Stimulated activated CD8-positive, alpha-beta memory T cell treated with anti-CD3 and anti-CD28 coated beads, Interleukin-4, amount 100 ng/mL, for 24 hours (primary cell): ENCODE measurements around the gene DYRK3.
"Not testable (repeated sequence)": the region's sequence is repeated elsewhere in the genome, so short reads cannot be mapped to it uniquely, and the experiment has no call there.

Experiments
- DNase-seq: peaks from one replicate; pipeline ENCODE4 v3.0.0-alpha.2; 2020; ENCODE audit warnings: low read depth

Gene DYRK3

DNA sequence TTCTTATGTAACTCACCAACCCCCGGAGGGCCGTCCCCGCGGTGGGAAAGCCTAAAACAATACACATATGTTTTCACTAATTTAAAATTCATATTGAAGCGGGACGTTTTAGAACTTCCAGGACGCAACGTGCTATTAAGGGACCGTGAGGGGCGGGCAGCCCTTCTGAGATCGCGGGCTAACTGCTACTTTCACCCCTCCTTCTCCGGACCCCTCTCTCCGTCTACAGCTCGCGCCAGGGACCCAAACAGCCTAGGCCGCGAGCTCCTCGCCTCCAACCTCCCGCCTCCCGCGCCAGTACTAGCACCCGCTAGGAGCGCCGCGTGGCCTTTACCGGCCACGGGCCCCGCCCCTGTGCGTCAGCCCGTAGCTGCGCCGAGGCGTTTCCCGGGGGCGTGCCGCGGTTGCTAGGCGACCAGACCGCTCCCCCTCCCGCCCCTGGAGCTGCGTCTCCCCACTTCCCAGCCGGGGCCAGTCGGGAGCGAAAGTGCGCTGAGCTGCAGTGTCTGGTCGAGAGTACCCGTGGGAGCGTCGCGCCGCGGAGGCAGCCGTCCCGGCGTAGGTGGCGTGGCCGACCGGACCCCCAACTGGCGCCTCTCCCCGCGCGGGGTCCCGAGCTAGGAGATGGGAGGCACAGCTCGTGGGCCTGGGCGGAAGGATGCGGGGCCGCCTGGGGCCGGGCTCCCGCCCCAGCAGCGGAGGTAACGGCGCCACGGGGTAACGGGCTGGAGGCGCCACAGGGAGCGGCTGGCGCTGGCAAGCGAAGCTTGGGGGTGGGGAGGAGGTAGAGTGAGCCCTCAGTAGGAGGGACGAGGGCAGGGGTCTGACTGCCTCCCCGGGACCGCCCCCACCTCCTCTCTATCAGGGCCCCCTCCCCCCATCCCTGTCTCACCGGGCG is at the start of gene DYRK3:
Gene DYRK3, plus strand, starts transcription at position 457 of the 898 bp plus-strand sequence. Its CDS starts 168 bp downstream, at position 625.
- peak; percentile 89 for DNase-seq

GRCh38 chr1:206586501-206587445 is 48.6 kb upstream of the DYRK3 start:
- no peak for DNase-seq

DNA sequence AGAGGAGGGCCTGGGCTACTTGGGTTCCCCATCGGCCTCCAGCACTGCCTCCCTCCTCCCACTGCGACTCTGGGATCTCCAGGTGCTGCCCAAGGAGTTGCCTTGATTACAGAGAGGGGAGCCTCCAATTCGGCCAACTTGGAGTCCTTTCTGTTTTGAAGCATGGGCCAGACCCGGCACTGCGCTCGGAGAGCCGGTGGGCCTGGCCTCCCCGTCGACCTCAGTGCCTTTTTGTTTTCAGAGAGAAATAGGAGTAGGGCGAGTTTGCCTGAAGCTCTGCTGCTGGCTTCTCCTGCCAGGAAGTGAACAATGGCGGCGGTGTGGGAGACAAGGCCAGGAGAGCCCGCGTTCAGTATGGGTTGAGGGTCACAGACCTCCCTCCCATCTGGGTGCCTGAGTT is 47.4 kb upstream of the DYRK3 start:
- no peak for DNase-seq

GRCh38 chr1:206588492-206588891 is 46.8 kb upstream of the DYRK3 start:
- no peak for DNase-seq

- DNase-seq: no peak
These were observed 46.1 kb upstream of the DYRK3 start for GRCh38 chr1:206589206-206589605.

GRCh38 chr1:206590025-206590758 is 45.1 kb upstream of the DYRK3 start:
- no peak for DNase-seq

DNA sequence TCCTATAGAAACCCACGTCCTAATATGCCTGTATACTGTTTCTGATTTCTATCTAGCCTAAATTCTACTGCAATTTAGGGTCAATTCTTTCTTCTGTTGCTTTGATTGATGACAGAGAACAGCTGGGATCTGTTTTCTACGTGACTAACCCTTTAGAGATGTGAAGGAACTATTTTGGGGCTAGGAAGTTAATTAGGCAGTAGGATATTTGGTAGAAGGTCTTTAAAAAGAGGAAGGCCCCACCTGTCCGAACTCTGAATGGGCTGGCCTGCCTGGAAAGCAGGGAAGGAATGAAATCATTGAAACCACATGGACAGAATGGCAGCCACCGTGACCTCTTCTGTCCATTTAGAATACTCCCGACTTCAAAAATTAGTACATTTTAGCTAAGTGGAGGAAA is 44.1 kb upstream of the DYRK3 start:
- DNase-seq: no peak

DNA sequence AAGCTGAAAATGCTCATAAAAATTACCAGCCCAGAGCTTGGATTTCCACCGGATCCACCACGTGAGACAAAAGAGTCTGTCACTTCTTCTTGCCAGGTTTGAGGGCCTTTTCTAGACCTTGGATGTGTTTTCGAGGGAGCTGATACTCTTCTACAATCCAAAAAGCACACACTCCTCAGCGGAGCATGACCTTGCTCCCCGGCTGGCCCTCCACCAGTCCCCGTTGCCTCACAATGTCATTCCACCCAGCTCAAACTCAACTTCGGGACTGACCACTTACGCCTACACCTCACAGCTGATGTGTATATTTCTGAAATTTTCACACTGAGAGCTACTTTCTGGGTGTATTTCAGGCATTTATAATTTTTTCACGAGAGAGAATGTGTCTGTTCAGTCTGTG is 43.6 kb upstream of the DYRK3 start:
- no peak for DNase-seq

- no peak for DNase-seq
These were observed 41.9 kb upstream of the DYRK3 start for GRCh38 chr1:206593351-206593925.

GRCh38 chr1:206595581-206596318 is 39.6 kb upstream of the DYRK3 start:
- no peak for DNase-seq

DNA sequence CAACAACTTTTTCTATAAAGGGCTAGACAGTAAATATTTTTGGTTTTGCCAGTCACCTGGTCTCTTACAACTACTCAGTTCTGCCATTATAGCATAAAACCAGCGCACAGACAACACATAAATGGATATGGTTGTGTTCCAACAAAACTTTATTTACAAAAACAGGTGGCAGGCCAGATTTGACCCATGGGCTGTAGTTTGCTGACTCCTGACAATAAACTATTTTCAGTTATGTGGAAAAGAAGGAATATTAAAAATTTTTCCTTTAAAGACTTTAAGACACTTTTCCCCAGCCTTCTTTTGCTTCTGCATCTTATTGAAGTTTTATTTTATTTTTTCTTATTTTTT is 39.0 kb upstream of the DYRK3 start:
- no peak for DNase-seq

- no peak for DNase-seq
These were observed 34.8 kb upstream of the DYRK3 start for GRCh38 chr1:206600527-206600926.

DNA sequence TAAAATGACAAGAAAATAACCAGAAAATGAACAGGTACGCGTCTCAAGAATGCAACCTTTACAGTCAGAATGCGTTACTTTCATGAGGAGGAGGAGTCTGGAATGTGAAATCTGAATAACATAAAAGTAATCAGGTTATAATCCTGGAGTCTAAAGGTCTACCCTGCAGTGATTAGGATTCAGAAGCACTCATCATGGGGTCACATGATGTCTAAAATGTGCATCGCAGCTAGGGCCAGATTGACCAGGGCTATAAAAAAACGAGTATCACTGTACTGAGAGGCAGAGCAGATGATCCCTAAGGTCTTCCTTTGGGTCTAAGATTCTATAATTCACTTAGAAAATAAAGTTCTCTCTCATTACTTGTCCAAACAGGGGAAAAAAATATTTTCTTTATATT is 30.5 kb upstream of the DYRK3 start:
- no peak for DNase-seq

DNA sequence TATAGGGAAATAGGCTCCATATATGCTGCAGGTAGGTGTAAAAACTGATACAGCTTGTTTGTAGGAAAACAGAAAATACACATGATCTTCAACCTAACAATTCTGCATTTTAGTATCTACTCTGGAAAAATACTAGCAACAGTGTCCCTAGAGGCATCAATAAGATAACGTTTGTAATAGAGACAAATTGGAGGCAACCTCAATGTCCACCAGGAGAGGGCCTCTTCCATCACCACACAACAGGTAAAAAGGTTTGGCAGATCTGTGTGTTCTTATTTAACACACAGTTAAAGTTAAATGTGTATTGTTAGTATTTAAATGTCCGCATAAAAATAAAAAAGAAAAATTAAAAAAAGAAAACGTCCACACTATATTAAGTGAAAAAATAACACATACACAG is 28.5 kb upstream of the DYRK3 start:
- DNase-seq: no peak

DNA sequence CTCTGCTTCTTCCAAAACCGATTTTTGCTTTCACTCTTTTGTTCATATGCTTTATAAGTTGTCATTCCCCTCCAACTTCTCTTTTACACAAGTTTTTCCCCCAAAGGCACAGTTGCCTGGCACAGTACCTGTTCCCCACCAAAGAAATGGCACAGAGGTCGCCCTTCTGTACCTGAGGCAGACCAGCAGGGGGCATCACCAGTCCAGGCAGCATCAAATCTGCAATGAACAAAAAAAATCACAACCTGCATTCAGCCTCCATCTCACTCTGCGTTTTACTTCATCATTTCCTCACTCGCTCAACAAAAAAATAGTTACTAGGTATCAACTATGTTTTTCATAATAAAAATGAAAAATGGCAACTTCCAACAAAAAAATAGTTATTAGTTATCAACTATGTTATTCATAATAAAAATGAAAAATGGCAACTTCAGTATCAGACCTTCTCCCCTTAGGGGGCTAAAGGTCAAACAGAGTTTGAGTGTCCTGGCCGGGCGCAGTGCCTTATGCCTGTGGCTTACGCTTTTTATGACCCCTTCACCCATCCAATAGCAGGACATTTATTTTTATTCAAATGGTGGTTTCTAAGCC is 27.1 kb upstream of the DYRK3 start:
- peak; percentile 33 for DNase-seq

DNA sequence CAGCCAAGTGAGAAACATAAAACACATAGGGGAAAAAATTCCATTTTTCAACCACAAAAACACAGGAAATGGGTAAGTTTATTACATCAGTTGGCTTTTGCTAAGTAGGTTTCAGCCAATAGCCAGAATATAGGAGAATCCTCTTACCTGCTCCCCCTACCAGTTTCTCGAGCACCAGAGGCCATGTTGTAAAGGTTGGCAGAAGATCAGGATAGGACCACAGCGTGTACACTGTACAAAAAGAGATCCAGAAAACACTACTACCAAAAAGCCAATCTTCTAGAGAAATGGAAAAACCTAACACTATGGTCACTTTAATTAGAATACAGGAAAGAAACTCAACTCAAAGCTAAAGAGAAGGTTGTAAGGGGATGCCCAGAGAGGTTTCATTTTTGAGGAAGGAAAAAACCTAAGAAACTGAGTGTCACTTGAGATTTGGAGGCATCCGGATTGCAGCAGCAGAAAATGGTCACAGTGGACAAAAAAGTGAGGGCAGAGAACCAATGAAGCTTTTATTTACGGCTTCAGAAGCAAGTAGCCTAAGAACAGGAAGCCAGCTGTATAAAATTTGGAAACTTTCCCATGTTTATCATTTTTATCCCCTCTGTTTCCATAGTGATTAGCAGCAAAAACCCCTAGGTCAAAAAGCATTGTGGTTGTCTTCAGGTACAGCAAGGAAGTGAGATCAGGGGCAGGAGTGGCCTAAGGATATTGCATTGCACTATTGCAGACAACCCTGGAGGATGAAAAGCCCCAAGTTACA is 25.9 kb upstream of the DYRK3 start:
- no peak for DNase-seq

- peak; percentile 92 for DNase-seq
These were observed 23.0 kb upstream of the DYRK3 start, which contains the start of gene EIF2D for GRCh38 chr1:206612129-206612876. Gene EIF2D (minus strand): TSS chr1:206612465. CDS start chr1:206612342, 123 bp downstream.

DNA sequence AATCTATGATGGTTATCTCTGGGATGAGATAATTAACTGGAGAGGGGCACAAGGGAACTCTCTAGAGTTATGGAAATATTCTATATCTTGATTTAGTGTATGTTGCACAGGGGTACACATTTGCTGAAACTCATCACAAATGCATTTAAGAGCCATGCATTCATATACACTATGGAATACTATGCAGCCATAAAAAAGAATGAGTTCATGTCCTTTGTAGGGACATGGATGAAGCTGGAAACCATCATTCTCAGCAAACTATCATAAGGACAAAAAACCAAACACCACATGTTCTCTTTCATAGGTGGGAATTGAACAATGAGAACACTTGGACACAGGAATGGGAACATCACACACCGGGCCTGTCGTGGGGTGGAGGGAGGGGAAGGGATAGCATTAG is 8.9 kb upstream of the DYRK3 start:
- DNase-seq: not testable (repeated sequence)

GRCh38 chr1:206628916-206629315 is 6.4 kb upstream of the DYRK3 start:
- no peak for DNase-seq
